OCI-LY7 (cell line): Measurements from ENCODE around the gene MRFAP1. TPM values are rescaled to one million over a fixed set of nuclear protein-coding genes. Genes with fewer than 3 reads are reported as not detected.

Experiments used
- BruUV-seq: library from RNA; stranded (reverse); fragments of 400-500 nt; replicated peaks from 2 replicates; lab custom pipeline; 2021; lab: Mats Ljungman, UMichigan
- CTCF ChIA-PET: fragments of 300-600 bp; sonication (Branson Sonifier 250); formaldehyde crosslinking; loops from one replicate; lab custom pipeline; 2022; ENCODE audit warnings: antibody characterized with exemption; ENCODE audit not compliant: unreplicated experiment; lab: Charles Lee
- POLR2A ChIA-PET: fragments of 300-600 bp; sonication (Branson Sonifier 250); formaldehyde crosslinking; loops from one replicate; lab custom pipeline; 2022; ENCODE audit warnings: antibody characterized with exemption; lab: Charles Lee
- DNase-seq: peaks from one replicate; pipeline ENCODE4 v3.0.0-alpha.2; 2015; ENCODE audit warnings: low spot score
- H2AFZ ChIP-seq: fragments of 200-600 bp; sonication (generic), shearing (Covaris generic); 2 replicates; pipeline ENCODE4 v1.6.1; 2014; ENCODE audit warnings: mild to moderate bottlenecking, antibody characterized with exemption, low read length, moderate library complexity
- H3K27ac ChIP-seq: fragments of 200-600 bp; sonication (generic); 2 replicates; pipeline ENCODE4 v1.5.1; 2014; ENCODE audit warnings: mixed run types, low read depth, mild to moderate bottlenecking, moderate library complexity, low read length, inconsistent platforms; ENCODE audit not compliant: poor library complexity, severe bottlenecking
- H3K36me3 ChIP-seq: fragments of 200-600 bp; sonication (generic); 2 replicates; pipeline ENCODE4 v1.6.1; 2014; ENCODE audit warnings: mild to moderate bottlenecking, antibody characterized with exemption, low read length, moderate library complexity, mixed read lengths; ENCODE audit not compliant: insufficient read depth
- H3K4me1 ChIP-seq: fragments of 200-600 bp; sonication (generic); 2 replicates; pipeline ENCODE4 v1.5.1; 2014; ENCODE audit warnings: mild to moderate bottlenecking, low read length; ENCODE audit not compliant: insufficient read depth, poor library complexity, severe bottlenecking
- H3K4me2 ChIP-seq: fragments of 200-600 bp; sonication (generic); 2 replicates; pipeline ENCODE4 v1.6.1; 2014; ENCODE audit warnings: mild to moderate bottlenecking, low read length
- H3K4me3 ChIP-seq: fragments of 200-600 bp; sonication (generic); 2 replicates; pipeline ENCODE4 v1.5.1; 2014; ENCODE audit warnings: mild to moderate bottlenecking, low read depth, low read length; ENCODE audit not compliant: poor library complexity, severe bottlenecking
- H3K79me2 ChIP-seq: fragments of 200-600 bp; sonication (generic); 2 replicates; pipeline ENCODE4 v1.6.1; 2016; ENCODE audit warnings: low read depth, mild to moderate bottlenecking, low read length, moderate library complexity, mixed read lengths; ENCODE audit not compliant: insufficient read depth
- H3K9me2 ChIP-seq: fragments of 200-600 bp; sonication (generic); 2 replicates; pipeline ENCODE4 v1.6.1; 2016; ENCODE audit warnings: mild to moderate bottlenecking, low read length, mixed read lengths; ENCODE audit not compliant: insufficient read depth
- H3K9me3 ChIP-seq: fragments of 200-600 bp; sonication (generic); 2 replicates; pipeline ENCODE4 v1.6.1; 2014; ENCODE audit warnings: mild to moderate bottlenecking, mixed run types, low read length, mixed read lengths
- H4K20me1 ChIP-seq: fragments of 200-600 bp; sonication (generic); 2 replicates; pipeline ENCODE4 v1.6.1; 2014; ENCODE audit warnings: mild to moderate bottlenecking, antibody characterized with exemption, low read length, moderate library complexity, mixed read lengths; ENCODE audit not compliant: insufficient read depth
- EZH2phosphoT487 ChIP-seq: fragments of 200-600 bp; sonication (generic); IDR thresholded peaks from 2 replicates; pipeline ENCODE4 v1.6.1; 2018; ENCODE audit warnings: low read depth, borderline replicate concordance, mild to moderate bottlenecking, mixed run types, antibody characterized with exemption, low read length, moderate library complexity, mixed read lengths
- intact Hi-C: fragments of 100-400 bp; cut with micrococcal nuclease; formaldehyde crosslinking; loops from one replicate; pipeline ENCODE4 v1.10.0; 2022; ENCODE audit not compliant: unreplicated experiment
- total RNA-seq, 2 experiments: library from RNA; depleted of rRNA in 1 of 2; stranded (reverse); fragments of >200 nt in 1 of 2; shearing (Covaris generic) in 1 of 2; gene quantifications; 2 replicates each; pipeline ENCODE4 v1.2.3, GENCODE V29; 2014 to 2022
- TF ChIP-seq, protein P1 (sequence below): fragments of 200-600 bp; sonication (generic); conservative IDR thresholded peaks from 2 replicates; pipeline ENCODE4 v1.5.1; 2014; ENCODE audit warnings: mild to moderate bottlenecking, antibody characterized with exemption, low read length, moderate library complexity, mixed read lengths

Gene MRFAP1
- total RNA-seq, 2 experiments from 2014 or later = 90.8 to 224 TPM

DNA sequence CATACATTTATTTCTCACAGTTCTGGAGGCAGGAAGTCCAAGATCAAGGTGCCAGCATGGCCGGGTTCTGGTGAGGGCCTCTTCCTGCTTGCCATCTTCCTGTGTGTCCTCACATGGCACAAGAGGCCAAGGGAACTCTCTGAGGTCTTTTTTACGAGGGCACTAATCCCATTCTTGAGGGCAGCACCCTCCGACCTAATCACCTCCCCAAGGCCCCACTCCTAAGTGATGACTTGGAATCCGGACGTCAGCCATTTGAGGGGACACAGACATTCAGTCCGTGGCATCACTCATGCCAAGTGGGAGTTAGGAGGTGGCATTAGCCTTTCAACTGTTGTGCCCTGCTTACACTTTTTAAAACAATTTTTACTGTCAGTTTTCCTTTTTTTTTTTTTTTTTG, 38.2 kb upstream of the MRFAP1 start:
- POLR2A ChIA-PET = interaction anchor here (0.6 kb wide), 2 partner anchors 197 to 307 kb away, joined by 3 to 4 read pairs; no protein-coding TSS in a partner anchor
- Histone ChIP-seq H3K36me3 (peaks cover 17% of the 10 kb centered on the region), H3K4me3 (no peak overlapping the region), H3K4me1 (peaks cover 14% of the 10 kb centered on the region), H3K79me2 (no peaks in the 10 kb centered on the region), H3K9me2 (no peaks in the 10 kb centered on the region), H3K4me2 (no peak overlapping the region), H3K9me3 (no peaks in the 10 kb centered on the region), H3K27ac (no peak overlapping the region), H2AFZ (no peak overlapping the region), H4K20me1 (no peaks in the 10 kb centered on the region)
- DNase-seq = no peak
- TF ChIP-seq EZH2phosphoT487 = no peak
- TF ChIP-seq, protein P1, sequence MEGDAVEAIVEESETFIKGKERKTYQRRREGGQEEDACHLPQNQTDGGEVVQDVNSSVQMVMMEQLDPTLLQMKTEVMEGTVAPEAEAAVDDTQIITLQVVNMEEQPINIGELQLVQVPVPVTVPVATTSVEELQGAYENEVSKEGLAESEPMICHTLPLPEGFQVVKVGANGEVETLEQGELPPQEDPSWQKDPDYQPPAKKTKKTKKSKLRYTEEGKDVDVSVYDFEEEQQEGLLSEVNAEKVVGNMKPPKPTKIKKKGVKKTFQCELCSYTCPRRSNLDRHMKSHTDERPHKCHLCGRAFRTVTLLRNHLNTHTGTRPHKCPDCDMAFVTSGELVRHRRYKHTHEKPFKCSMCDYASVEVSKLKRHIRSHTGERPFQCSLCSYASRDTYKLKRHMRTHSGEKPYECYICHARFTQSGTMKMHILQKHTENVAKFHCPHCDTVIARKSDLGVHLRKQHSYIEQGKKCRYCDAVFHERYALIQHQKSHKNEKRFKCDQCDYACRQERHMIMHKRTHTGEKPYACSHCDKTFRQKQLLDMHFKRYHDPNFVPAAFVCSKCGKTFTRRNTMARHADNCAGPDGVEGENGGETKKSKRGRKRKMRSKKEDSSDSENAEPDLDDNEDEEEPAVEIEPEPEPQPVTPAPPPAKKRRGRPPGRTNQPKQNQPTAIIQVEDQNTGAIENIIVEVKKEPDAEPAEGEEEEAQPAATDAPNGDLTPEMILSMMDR = no peak
- intact Hi-C loops = no loop called here
- CTCF ChIA-PET = no interaction called here
- no TSS peak for BruUV-seq

DNA sequence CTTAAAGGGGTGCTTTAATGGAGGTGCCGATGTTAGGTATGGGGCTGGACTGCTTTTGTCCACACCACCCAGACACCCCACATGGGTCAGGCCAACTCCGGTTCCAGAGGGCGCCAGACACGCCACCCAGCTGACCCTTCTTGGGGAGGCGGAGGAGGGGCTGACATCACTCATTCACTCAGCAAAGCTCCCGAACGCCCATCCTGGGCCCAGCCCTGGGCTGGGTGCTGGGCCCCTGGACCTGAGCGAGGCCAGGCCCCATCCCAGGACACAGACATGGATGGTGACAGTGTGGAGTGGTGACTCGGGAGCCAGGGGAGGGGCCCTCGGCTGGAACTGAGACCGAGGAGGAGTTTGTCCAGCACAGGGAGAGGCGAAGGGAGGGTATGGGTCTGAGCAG, 37.4 kb upstream of the MRFAP1 start:
- H3K27ac ChIP-seq = no peak overlapping the region
- DNase-seq = no peak
- H3K4me3 ChIP-seq = no peak overlapping the region
- H3K36me3 ChIP-seq = peaks cover 17% of the 10 kb centered on the region
- no peaks in the 10 kb centered on the region for H3K9me2 ChIP-seq
- H3K9me3 ChIP-seq = no peaks in the 10 kb centered on the region
- ChIA-PET POLR2A (interaction anchor here (0.6 kb wide), 4 partner anchors 21 to 306 kb away, joined by 3 to 4 read pairs (median 3); no protein-coding TSS in a partner anchor), CTCF (no interaction called here)
- TF ChIP-seq, protein P1 = no peak
- no peak for TF ChIP-seq EZH2phosphoT487
- H4K20me1 ChIP-seq = no peaks in the 10 kb centered on the region
- no peak overlapping the region for H2AFZ ChIP-seq
- intact Hi-C loops = no loop called here
- peaks cover 9% of the 10 kb centered on the region for H3K4me1 ChIP-seq
- no TSS peak for BruUV-seq
- no peaks in the 10 kb centered on the region for H3K79me2 ChIP-seq
- no peak overlapping the region for H3K4me2 ChIP-seq

DNA sequence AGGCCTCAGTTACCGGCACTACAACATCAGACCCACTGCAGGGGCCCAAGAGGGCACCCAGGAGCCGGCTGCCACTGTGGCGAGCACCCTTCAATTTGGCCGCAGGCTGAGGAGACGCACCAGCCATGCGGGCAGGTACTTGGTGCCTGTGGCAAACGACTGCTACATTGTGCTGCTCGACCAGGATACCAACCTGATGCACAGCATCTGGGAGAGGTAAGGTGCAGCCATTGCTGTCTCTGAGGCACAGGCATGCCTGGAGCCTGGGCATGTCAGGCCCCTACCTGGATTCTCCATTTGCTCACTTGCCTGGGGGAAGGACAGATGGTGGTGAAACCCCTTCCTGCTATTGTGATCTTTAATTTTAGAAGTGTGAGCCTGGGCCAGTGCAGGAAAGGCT, 35.4 kb upstream of the MRFAP1 start:
- H3K4me3 ChIP-seq = no peak overlapping the region
- TF ChIP-seq, protein P1 = no peak
- TF ChIP-seq EZH2phosphoT487 = no peak
- H2AFZ ChIP-seq = no peak overlapping the region
- H3K9me3 ChIP-seq = no peaks in the 10 kb centered on the region
- H3K36me3 ChIP-seq = peaks cover 17% of the 10 kb centered on the region
- CTCF ChIA-PET = no interaction called here
- no peak overlapping the region for H3K4me2 ChIP-seq
- intact Hi-C loops = no loop called here
- no peaks in the 10 kb centered on the region for H3K4me1 ChIP-seq
- no peaks in the 10 kb centered on the region for H3K79me2 ChIP-seq
- H3K27ac ChIP-seq = no peak overlapping the region
- no peak for DNase-seq
- no TSS peak for BruUV-seq
- POLR2A ChIA-PET = no interaction called here
- H4K20me1 ChIP-seq = no peaks in the 10 kb centered on the region
- H3K9me2 ChIP-seq = no peaks in the 10 kb centered on the region
